HEK293T (cell line): ENCODE measurements around the gene RAB34.

ENCODE experiments used
- ARNT ChIP-seq: fragments of 450-650 bp; IDR thresholded peaks from 2 replicates; pipeline ENCODE4 v1.6.1; 2017; ENCODE audit warnings: mild to moderate bottlenecking
- BHLHE40 ChIP-seq: fragments of 450-650 bp; IDR thresholded peaks from 2 replicates; pipeline ENCODE4 v1.6.1; 2016; ENCODE audit warnings: mild to moderate bottlenecking, moderate library complexity, borderline replicate concordance
- ELF4 ChIP-seq: fragments of 450-650 bp; IDR thresholded peaks from 2 replicates; pipeline ENCODE4 v1.6.1; 2017; ENCODE audit warnings: antibody characterized with exemption
- FOXM1 ChIP-seq: fragments of 450-650 bp; IDR thresholded peaks from 2 replicates; pipeline ENCODE4 v1.6.1; 2017; ENCODE audit warnings: mild to moderate bottlenecking, borderline replicate concordance
- SP1 ChIP-seq: fragments of 450-650 bp; IDR thresholded peaks from 2 replicates; pipeline ENCODE4 v1.6.1; 2017
- SUZ12 ChIP-seq: fragments of 450-650 bp; IDR thresholded peaks from 2 replicates; pipeline ENCODE4 v1.6.1; 2016; ENCODE audit warnings: mild to moderate bottlenecking

GRCh38 chr17:28741358-28742349 lies 24.0 kb upstream of the RAB34 start:
- no peak for TF ChIP-seq SUZ12
- no peak for TF ChIP-seq ELF4
- no peak for TF ChIP-seq ARNT
- no peak for TF ChIP-seq SP1
- TF ChIP-seq BHLHE40, result no peak
- no peak for TF ChIP-seq FOXM1
